A172 (cell line): ENCODE results near the gene IQSEC3. TPM values are rescaled to one million over a fixed set of nuclear protein-coding genes. Genes with fewer than 3 reads are reported as not detected.

Experiments
- DNase-seq: peaks from one replicate; pipeline ENCODE4 v3.0.0-alpha.2; 2015; ENCODE audit warnings: low spot score
- total RNA-seq: library from RNA; depleted of rRNA; stranded (reverse); fragments of >200 nt; shearing (Covaris generic); gene quantifications from 2 replicates; pipeline ENCODE4 v1.2.3, GENCODE V29; 2014

The IQSEC3 gene
- total RNA-seq, 1 experiment from 2014 or later, result not detected

- DNase-seq, result no peak
These were observed 12.4 kb downstream of the IQSEC3 start for GRCh38 chr12:78981-79380.

GRCh38 chr12:80681-81190 lies 14.2 kb downstream of the IQSEC3 start:
- DNase-seq, result no peak

- no peak for DNase-seq
These were observed 16.2 kb downstream of the IQSEC3 start for GRCh38 chr12:82740-83139.

GRCh38 chr12:84056-84455 lies 17.5 kb downstream of the IQSEC3 start:
- no peak for DNase-seq

- no peak for DNase-seq
These were observed 18.7 kb downstream of the IQSEC3 start for GRCh38 chr12:85191-85666.

GRCh38 chr12:87315-87714 lies 20.7 kb downstream of the IQSEC3 start:
- DNase-seq, result no peak

GRCh38 chr12:87856-88255 lies 21.3 kb downstream of the IQSEC3 start:
- DNase-seq, result no peak

GRCh38 chr12:89653-90052 lies 23.1 kb downstream of the IQSEC3 start:
- no peak for DNase-seq

GRCh38 chr12:91213-91612 lies 24.6 kb downstream of the IQSEC3 start:
- DNase-seq, result no peak

- DNase-seq, result no peak
These were observed 26.9 kb downstream of the IQSEC3 start for GRCh38 chr12:93266-94005.

GRCh38 chr12:96543-96942 lies 30.0 kb downstream of the IQSEC3 start:
- no peak for DNase-seq

GRCh38 chr12:98924-99352 lies 32.4 kb downstream of the IQSEC3 start:
- no peak for DNase-seq

GRCh38 chr12:99605-100004 lies 33.0 kb downstream of the IQSEC3 start:
- no peak for DNase-seq

GRCh38 chr12:101969-102878 lies 35.7 kb downstream of the IQSEC3 start:
- no peak for DNase-seq

- DNase-seq, result no peak
These were observed 36.3 kb downstream of the IQSEC3 start for GRCh38 chr12:102879-103168.

- DNase-seq, result no peak
These were observed 36.8 kb downstream of the IQSEC3 start for GRCh38 chr12:103169-103981.

GRCh38 chr12:104551-105081 lies 38.0 kb downstream of the IQSEC3 start:
- DNase-seq, result no peak

GRCh38 chr12:105696-106095 lies 39.1 kb downstream of the IQSEC3 start:
- no peak for DNase-seq

- DNase-seq, result no peak
These were observed 39.6 kb downstream of the IQSEC3 start for GRCh38 chr12:106118-106591.

- peak; percentile 2 for DNase-seq
These were observed 42.0 kb downstream of the IQSEC3 start for GRCh38 chr12:108594-108993.

- no peak for DNase-seq
These were observed 42.9 kb downstream of the IQSEC3 start for GRCh38 chr12:109446-109845.

- no peak for DNase-seq
These were observed 43.3 kb downstream of the IQSEC3 start for GRCh38 chr12:109872-110271.
